Measurements from ENCODE around the gene NEDD4L.

NEDD4L gene

DNA sequence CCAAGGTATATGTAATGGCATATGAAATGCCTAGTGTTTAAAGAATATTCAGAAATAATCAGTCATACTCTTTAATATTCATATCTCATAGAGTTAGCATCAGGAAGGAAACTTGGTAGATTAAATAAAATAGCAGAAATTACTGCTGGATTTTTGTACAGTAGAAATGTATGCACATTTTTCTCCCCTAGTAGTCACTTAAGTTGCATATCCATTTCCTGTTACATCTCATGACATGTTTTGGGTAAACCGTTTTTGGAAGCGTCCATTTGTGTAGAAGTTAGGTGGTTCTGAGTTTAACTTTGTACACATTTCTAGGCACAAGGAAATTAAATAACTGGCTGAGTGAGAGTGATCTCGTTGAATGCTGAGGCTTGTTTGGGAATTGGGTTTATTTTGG is 21.9 kb downstream of the NEDD4L start:
- TF ChIP-seq, protein P1, sequence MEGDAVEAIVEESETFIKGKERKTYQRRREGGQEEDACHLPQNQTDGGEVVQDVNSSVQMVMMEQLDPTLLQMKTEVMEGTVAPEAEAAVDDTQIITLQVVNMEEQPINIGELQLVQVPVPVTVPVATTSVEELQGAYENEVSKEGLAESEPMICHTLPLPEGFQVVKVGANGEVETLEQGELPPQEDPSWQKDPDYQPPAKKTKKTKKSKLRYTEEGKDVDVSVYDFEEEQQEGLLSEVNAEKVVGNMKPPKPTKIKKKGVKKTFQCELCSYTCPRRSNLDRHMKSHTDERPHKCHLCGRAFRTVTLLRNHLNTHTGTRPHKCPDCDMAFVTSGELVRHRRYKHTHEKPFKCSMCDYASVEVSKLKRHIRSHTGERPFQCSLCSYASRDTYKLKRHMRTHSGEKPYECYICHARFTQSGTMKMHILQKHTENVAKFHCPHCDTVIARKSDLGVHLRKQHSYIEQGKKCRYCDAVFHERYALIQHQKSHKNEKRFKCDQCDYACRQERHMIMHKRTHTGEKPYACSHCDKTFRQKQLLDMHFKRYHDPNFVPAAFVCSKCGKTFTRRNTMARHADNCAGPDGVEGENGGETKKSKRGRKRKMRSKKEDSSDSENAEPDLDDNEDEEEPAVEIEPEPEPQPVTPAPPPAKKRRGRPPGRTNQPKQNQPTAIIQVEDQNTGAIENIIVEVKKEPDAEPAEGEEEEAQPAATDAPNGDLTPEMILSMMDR (IDR thresholded peaks at IDR 0.05; ENCODE audit: low read depth, low read length): no peak
- H3K36me3 ChIP-seq: peaks cover 17% of the 10 kb centered on the region
- H3K27ac ChIP-seq: no peak overlapping the region
- H3K9me3 ChIP-seq (ENCODE audit: severe bottlenecking): no peaks in the 10 kb centered on the region
- DNase-seq: no peak
- H3K27me3 ChIP-seq (ENCODE audit: insufficient read depth, low read depth, severe bottlenecking): no peaks in the 10 kb centered on the region
- H3K4me3 ChIP-seq (ENCODE audit: low read depth, low read length): no peak overlapping the region

DNA sequence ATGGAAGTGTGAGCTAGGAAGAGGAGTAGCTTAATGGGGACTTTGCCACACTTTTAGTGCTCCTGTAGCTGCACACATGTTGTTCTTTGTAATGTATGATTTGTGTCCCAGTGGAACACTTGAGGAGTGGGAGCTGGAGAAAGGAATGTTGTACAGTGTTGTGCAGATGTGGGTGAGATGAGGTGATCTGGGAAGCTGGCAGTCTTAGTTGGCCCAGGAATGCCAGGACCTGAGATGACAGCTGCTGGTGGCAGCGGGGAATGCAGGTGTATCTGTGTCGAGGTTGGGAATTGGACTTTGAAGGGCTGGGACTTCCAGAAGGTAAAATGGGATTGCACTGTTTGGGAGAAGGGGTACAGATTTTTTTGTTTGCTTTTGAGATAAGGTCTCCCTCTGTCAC is 23.6 kb downstream of the NEDD4L start:
- Histone ChIP-seq H3K27ac (no peak overlapping the region), H3K9me3 (ENCODE audit: severe bottlenecking) (no peaks in the 10 kb centered on the region), H3K36me3 (peaks cover 17% of the 10 kb centered on the region), H3K27me3 (ENCODE audit: insufficient read depth, low read depth, severe bottlenecking) (no peaks in the 10 kb centered on the region), H3K4me3 (ENCODE audit: low read depth, low read length) (no peak overlapping the region)
- no peak for DNase-seq
- TF ChIP-seq, protein P1 (IDR thresholded peaks at IDR 0.05; ENCODE audit: low read depth, low read length): peak; percentile 27; the same call in 1 of the 2 replicates

DNA sequence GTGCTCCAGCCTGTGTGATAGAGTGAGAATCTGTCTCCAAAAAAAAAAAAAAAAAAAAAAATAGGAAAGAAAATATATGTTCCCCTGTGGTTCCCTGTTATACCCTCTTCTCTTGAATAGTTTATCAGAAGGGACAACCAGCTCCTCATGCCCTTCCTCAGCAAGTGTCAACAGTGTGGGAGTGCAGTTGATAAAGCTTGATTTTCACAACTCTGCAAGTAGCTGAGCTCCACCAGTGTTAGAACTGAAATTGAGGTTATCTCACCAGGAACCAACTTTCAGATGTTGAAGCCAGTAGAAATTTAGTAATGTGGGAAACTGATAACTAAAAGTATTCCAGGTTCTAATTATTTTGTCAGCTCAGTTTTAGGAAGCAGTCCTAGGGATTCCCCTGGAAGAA is 25.1 kb downstream of the NEDD4L start:
- H3K4me3 ChIP-seq (ENCODE audit: low read depth, low read length): no peak overlapping the region
- H3K27me3 ChIP-seq (ENCODE audit: insufficient read depth, low read depth, severe bottlenecking): no peaks in the 10 kb centered on the region
- TF ChIP-seq, protein P1 (IDR thresholded peaks at IDR 0.05; ENCODE audit: low read depth, low read length): no peak
- H3K27ac ChIP-seq: no peak overlapping the region
- DNase-seq: no peak
- no peaks in the 10 kb centered on the region for H3K9me3 ChIP-seq (ENCODE audit: severe bottlenecking)
- peaks cover 14% of the 10 kb centered on the region for H3K36me3 ChIP-seq

DNA sequence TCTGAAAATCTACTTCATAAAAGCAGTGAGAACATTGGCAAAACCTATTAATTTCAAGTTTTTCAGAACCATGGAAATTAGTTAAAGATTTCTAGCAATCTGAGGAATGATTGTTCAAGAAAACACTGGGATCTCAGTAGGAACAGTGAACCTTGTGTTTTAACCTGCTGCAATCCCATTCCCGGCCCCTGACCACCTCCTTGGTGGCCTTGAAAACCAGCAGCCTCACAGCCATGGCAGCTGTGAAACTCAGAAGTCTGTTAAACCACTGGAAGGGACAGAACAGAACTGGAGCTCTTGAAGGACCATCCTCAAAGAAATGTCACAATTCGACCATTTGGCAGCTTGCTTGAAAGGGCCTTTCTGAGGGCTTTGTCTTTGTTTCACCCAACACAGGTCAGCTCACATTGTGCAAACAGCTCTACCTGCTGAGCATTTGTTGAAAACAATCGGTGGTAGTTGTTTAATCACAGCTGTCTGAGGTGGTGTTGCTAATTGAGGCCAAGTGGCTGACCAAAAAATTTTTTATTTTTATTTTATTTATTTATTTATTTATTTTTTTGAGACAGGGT is 25.8 kb downstream of the NEDD4L start:
- Histone ChIP-seq H3K27me3 (ENCODE audit: insufficient read depth, low read depth, severe bottlenecking) (no peaks in the 10 kb centered on the region), H3K36me3 (peaks cover 10% of the 10 kb centered on the region), H3K4me3 (ENCODE audit: low read depth, low read length) (no peak overlapping the region), H3K27ac (no peak overlapping the region), H3K9me3 (ENCODE audit: severe bottlenecking) (no peaks in the 10 kb centered on the region)
- TF ChIP-seq, protein P1 (IDR thresholded peaks at IDR 0.05; ENCODE audit: low read depth, low read length): no peak
- no peak for DNase-seq

DNA sequence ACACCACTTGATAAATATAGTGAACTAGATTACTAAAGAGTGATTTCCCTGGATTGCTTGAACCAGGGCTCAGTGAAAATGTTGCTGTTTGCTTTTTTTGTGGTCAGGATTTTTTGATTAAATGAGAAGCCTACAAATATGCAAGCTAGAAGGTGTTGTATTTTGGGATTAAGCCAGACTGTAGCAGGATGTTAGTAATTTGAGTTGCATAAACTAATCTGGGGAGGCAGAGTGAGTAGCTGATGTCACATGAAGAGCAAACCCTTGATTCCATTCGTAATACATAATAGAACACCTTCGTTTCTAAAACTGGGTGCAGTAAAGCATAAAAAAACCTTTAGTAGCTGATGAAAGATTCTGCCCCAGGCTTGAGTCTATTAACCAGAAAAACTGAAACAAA is 32.0 kb downstream of the NEDD4L start:
- Histone ChIP-seq H3K27ac (no peak overlapping the region), H3K27me3 (ENCODE audit: insufficient read depth, low read depth, severe bottlenecking) (no peaks in the 10 kb centered on the region), H3K36me3 (no peaks in the 10 kb centered on the region; the same call in 1 of the 2 replicates), H3K4me3 (ENCODE audit: low read depth, low read length) (no peak overlapping the region), H3K9me3 (ENCODE audit: severe bottlenecking) (no peaks in the 10 kb centered on the region)
- TF ChIP-seq, protein P1 (IDR thresholded peaks at IDR 0.05; ENCODE audit: low read depth, low read length): no peak
- DNase-seq: no peak

- no peak for DNase-seq
- Histone ChIP-seq H3K9me3 (ENCODE audit: severe bottlenecking) (no peaks in the 10 kb centered on the region), H3K27ac (no peak overlapping the region), H3K36me3 (no peaks in the 10 kb centered on the region; the same call in 1 of the 2 replicates), H3K4me3 (ENCODE audit: low read depth, low read length) (no peak overlapping the region), H3K27me3 (ENCODE audit: insufficient read depth, low read depth, severe bottlenecking) (no peaks in the 10 kb centered on the region)
- TF ChIP-seq, protein P1 (IDR thresholded peaks at IDR 0.05; ENCODE audit: low read depth, low read length): no peak
These were observed 33.3 kb downstream of the NEDD4L start for GRCh38 chr18:58077329-58077728.

Data from WERI-Rb-1 (cell line).